OCI-LY1 (cell line): ENCODE results near the gene TJP3.

Experiments
- H2AFZ ChIP-seq: fragments of 200-600 bp; sonication (generic), shearing (Covaris generic); 2 replicates; pipeline ENCODE4 v1.6.0; 2014; ENCODE audit warnings: antibody characterized with exemption, mild to moderate bottlenecking, low read length
- H3F3A ChIP-seq: fragments of 200-600 bp; sonication (generic), shearing (Covaris generic); 2 replicates; pipeline ENCODE4 v1.6.0; 2014; ENCODE audit warnings: mild to moderate bottlenecking, antibody characterized with exemption, low read length, moderate library complexity; ENCODE audit not compliant: insufficient read depth
- H3K27ac ChIP-seq: fragments of 200-600 bp; sonication (generic); 2 replicates; pipeline ENCODE4 v1.5.1; 2014; ENCODE audit warnings: low read length, mixed run types, mild to moderate bottlenecking, low read depth; ENCODE audit not compliant: poor library complexity, severe bottlenecking
- H3K27me3 ChIP-seq: fragments of 200-600 bp; sonication (generic); 2 replicates; pipeline ENCODE4 v1.6.0; 2014; ENCODE audit warnings: antibody characterized with exemption, mild to moderate bottlenecking, low read length, moderate library complexity; ENCODE audit not compliant: insufficient read depth
- H3K36me3 ChIP-seq: fragments of 200-600 bp; sonication (generic); 2 replicates; pipeline ENCODE4 v1.6.1; 2014; ENCODE audit warnings: mild to moderate bottlenecking, antibody characterized with exemption, low read length, moderate library complexity, mixed read lengths; ENCODE audit not compliant: insufficient read depth
- H3K4me1 ChIP-seq: fragments of 200-600 bp; sonication (generic); 2 replicates; pipeline ENCODE4 v1.5.1; 2014; ENCODE audit warnings: mild to moderate bottlenecking, low read length, moderate library complexity; ENCODE audit not compliant: insufficient read depth, severe bottlenecking
- H3K4me2 ChIP-seq: fragments of 200-600 bp; sonication (generic), shearing (Covaris generic); 2 replicates; pipeline ENCODE4 v1.6.1; 2014; ENCODE audit warnings: low read length
- H3K4me3 ChIP-seq: fragments of 200-600 bp; sonication (generic); 2 replicates; pipeline ENCODE4 v1.5.1; 2014; ENCODE audit warnings: low read length, low read depth, mild to moderate bottlenecking, mixed read lengths; ENCODE audit not compliant: poor library complexity, severe bottlenecking
- H3K79me2 ChIP-seq: fragments of 200-600 bp; shearing (Covaris generic); 2 replicates; pipeline ENCODE4 v1.6.1; 2016; ENCODE audit warnings: mixed run types, low read length, mixed read lengths; ENCODE audit not compliant: insufficient read depth
- H3K9ac ChIP-seq: fragments of 200-600 bp; sonication (generic), shearing (Covaris generic); 2 replicates; pipeline ENCODE4 v1.6.1; 2014; ENCODE audit warnings: mild to moderate bottlenecking, low read length, mixed read lengths
- H3K9me2 ChIP-seq: fragments of 200-600 bp; sonication (generic), shearing (Covaris generic); 2 replicates; pipeline ENCODE4 v1.6.1; 2014; ENCODE audit warnings: low read depth, mild to moderate bottlenecking, low read length, mixed read lengths
- H3K9me3 ChIP-seq: fragments of 200-600 bp; shearing (Covaris generic); 2 replicates; pipeline ENCODE4 v1.6.1; 2014; ENCODE audit warnings: low read length, mixed read lengths
- H4K20me1 ChIP-seq: fragments of 200-600 bp; sonication (generic), shearing (Covaris generic); 2 replicates; pipeline ENCODE4 v1.6.0; 2016; ENCODE audit warnings: mild to moderate bottlenecking, low read length; ENCODE audit not compliant: insufficient read depth
- CTCF ChIP-seq: fragments of 200-600 bp; sonication (generic), shearing (Covaris generic); IDR thresholded peaks from 2 replicates; pipeline ENCODE4 v1.5.1; 2017; ENCODE audit warnings: mild to moderate bottlenecking, antibody characterized with exemption, low read length, moderate library complexity, mixed read lengths
- EZH2 ChIP-seq: fragments of 200-600 bp; sonication (generic), shearing (Covaris generic); IDR thresholded peaks from 2 replicates; pipeline ENCODE4 v1.8.0; 2017; ENCODE audit warnings: borderline replicate concordance, mixed run types, mild to moderate bottlenecking, antibody characterized with exemption, low read length, moderate library complexity, mixed read lengths

Gene TJP3

DNA sequence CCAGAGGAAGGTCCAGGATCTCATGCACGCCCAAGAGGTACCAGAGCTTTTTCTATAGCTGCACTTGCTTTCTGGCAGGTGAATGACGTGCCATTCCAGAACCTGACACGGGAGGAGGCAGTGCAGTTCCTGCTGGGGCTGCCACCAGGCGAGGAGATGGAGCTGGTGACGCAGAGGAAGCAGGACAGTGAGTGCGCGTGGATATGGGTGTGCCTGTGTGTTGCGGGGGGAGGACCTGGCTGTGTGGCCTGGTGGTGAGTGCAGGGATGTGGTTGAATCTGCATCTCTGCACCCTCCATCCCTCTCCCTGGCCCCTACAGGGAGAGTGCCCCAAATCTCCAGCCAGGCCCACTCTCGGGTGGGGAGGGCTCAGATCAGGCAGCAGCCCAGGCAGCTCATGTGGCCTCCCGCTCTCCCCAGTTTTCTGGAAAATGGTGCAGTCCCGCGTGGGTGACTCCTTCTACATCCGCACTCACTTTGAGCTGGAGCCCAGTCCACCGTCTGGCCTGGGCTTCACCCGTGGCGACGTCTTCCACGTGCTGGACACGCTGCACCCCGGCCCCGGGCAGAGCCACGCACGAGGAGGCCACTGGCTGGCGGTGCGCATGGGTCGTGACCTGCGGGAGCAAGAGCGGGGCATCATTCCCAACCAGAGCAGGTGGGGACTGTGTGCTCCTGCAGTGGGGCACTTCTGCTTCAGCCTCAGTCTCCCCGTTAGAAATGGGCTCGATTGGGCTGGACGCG is 30.5 kb downstream of the TJP3 start:
- Histone ChIP-seq H4K20me1 (no peaks in the 10 kb centered on the region), H3K27ac (no peak overlapping the region), H3K4me3 (no peak overlapping the region), H3K9me2 (no peaks in the 10 kb centered on the region), H3F3A (no peaks in the 10 kb centered on the region), H3K79me2 (no peaks in the 10 kb centered on the region), H3K9me3 (no peaks in the 10 kb centered on the region), H3K4me1 (no peaks in the 10 kb centered on the region), H3K36me3 (no peaks in the 10 kb centered on the region), H2AFZ (no peak overlapping the region), H3K9ac (no peak overlapping the region), H3K4me2 (no peak overlapping the region), H3K27me3 (no peaks in the 10 kb centered on the region)
- no peak for TF ChIP-seq EZH2
- TF ChIP-seq CTCF, result no peak

DNA sequence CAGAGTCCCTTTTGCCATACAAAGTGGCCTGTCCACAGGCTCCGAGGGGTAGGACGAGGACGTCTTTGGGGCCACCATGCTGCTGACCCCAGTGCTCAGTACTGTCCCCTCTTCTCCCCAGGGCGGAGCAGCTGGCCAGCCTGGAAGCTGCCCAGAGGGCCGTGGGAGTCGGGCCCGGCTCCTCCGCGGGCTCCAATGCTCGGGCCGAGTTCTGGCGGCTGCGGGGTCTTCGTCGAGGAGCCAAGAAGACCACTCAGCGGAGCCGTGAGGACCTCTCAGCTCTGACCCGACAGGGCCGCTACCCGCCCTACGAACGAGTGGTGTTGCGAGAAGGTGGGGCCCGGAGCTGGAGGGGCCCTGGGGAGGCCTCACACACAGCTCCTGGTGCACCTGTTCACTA is 32.2 kb downstream of the TJP3 start:
- Histone ChIP-seq H3K9me3 (no peaks in the 10 kb centered on the region), H3K4me3 (no peak overlapping the region), H3K27me3 (no peaks in the 10 kb centered on the region; the same call in 1 of the 2 replicates), H3F3A (no peaks in the 10 kb centered on the region), H3K36me3 (no peaks in the 10 kb centered on the region), H4K20me1 (no peaks in the 10 kb centered on the region), H3K9ac (no peak overlapping the region), H3K4me2 (no peak overlapping the region), H3K9me2 (no peaks in the 10 kb centered on the region), H3K79me2 (no peaks in the 10 kb centered on the region), H2AFZ (no peak overlapping the region), H3K4me1 (no peaks in the 10 kb centered on the region), H3K27ac (no peak overlapping the region)
- TF ChIP-seq EZH2 (no peak), CTCF (no peak)

DNA sequence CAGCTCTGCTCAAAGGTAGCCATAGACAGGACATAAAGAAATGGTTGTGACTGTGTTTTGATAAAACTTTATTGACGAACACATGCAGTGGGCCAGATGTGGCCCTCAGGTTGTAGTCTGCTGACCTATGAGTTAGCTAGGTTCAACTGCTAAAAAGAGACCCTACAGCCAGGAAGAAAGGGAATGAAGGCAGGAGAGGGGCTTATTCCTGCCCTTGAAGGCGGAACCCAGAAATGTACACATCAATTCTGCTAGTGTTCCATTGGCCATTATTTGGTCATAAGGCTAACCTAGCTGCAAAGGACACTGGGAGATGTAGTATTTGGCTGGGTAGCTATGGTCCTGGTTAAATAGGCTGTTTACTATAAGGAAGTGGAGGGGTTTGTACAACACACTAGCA is 35.3 kb downstream of the TJP3 start:
- H3K27ac ChIP-seq, result no peak overlapping the region
- no peaks in the 10 kb centered on the region for H3K9me3 ChIP-seq
- H3K36me3 ChIP-seq, result no peaks in the 10 kb centered on the region
- H3K4me1 ChIP-seq, result no peaks in the 10 kb centered on the region
- no peaks in the 10 kb centered on the region for H3K79me2 ChIP-seq
- H3K4me3 ChIP-seq, result peak overlapping the region; percentile 12
- no peak for TF ChIP-seq EZH2
- no peak for TF ChIP-seq CTCF
- H3F3A ChIP-seq, result no peaks in the 10 kb centered on the region
- no peaks in the 10 kb centered on the region for H4K20me1 ChIP-seq
- no peak overlapping the region for H3K9ac ChIP-seq
- peak overlapping the region; percentile 92; the same call in 1 of the 2 replicates for H2AFZ ChIP-seq
- H3K27me3 ChIP-seq, result no peaks in the 10 kb centered on the region; the same call in 1 of the 2 replicates
- no peaks in the 10 kb centered on the region for H3K9me2 ChIP-seq
- no peak overlapping the region; the same call in 1 of the 2 replicates for H3K4me2 ChIP-seq
